Muscle layer of duodenum (tissue), 2 donors: ENCODE results near the gene USP33.
A peak's percentile ranks its signal among the peaks of the same experiment; 100 is the strongest.
"Not testable (repeated sequence)": the region's sequence is repeated elsewhere in the genome, so short reads cannot be mapped to it uniquely, and the experiment has no call there.

ENCODE experiments used
- H3K27ac ChIP-seq: one replicate; pipeline ENCODE4 v1.7.0; 2013; ENCODE audit warnings: mild to moderate bottlenecking, low read length
- H3K27me3 ChIP-seq: one replicate; pipeline ENCODE4 v1.7.0; 2013; ENCODE audit warnings: low read depth, mild to moderate bottlenecking, control low read depth, low read length
- H3K36me3 ChIP-seq, 2 donors: one replicate each; pipeline ENCODE4 v1.7.0; 2013; ENCODE audit warnings: low read length in 2 of 2, control low read depth in 1 of 2, mild to moderate bottlenecking in 1 of 2; ENCODE audit not compliant: insufficient read depth in 2 of 2, control insufficient read depth in 1 of 2
- H3K4me1 ChIP-seq, 2 donors: one replicate each; pipeline ENCODE4 v1.7.0; 2013; ENCODE audit warnings: low read length in 2 of 2, mild to moderate bottlenecking in 2 of 2, control low read depth in 1 of 2, moderate library complexity in 1 of 2; ENCODE audit not compliant: insufficient read depth in 2 of 2, control insufficient read depth in 1 of 2
- H3K4me3 ChIP-seq, 2 donors: one replicate each; pipeline ENCODE4 v1.7.0; 2013; ENCODE audit warnings: low read length in 2 of 2, low read depth in 1 of 2, mild to moderate bottlenecking in 1 of 2
- H3K9me3 ChIP-seq, 2 donors: one replicate each; pipeline ENCODE4 v1.7.0; 2013; ENCODE audit warnings: low read length in 2 of 2, control low read depth in 1 of 2, mild to moderate bottlenecking in 1 of 2; ENCODE audit not compliant: control insufficient read depth in 1 of 2
- donor health status: healthy.

Gene USP33

GRCh38 chr1:77759071-77760028, at the start of gene USP33:
Gene USP33 (minus strand): TSS chr1:77759852. CDS start chr1:77741697, 18,155 bp downstream.
- H3K4me1 ChIP-seq: peaks cover 0 to 19% of the 10 kb centered on the region in 2 donors
- no peaks in the 10 kb centered on the region for H3K27me3 ChIP-seq
- H3K36me3 ChIP-seq: no peaks in the 10 kb centered on the region
- peak within 1 kb of the TSS; percentile 87 to 98 for H3K4me3 ChIP-seq
- H3K27ac ChIP-seq: peak within 1 kb of the TSS; percentile 89
- no peaks in the 10 kb centered on the region for H3K9me3 ChIP-seq

DNA sequence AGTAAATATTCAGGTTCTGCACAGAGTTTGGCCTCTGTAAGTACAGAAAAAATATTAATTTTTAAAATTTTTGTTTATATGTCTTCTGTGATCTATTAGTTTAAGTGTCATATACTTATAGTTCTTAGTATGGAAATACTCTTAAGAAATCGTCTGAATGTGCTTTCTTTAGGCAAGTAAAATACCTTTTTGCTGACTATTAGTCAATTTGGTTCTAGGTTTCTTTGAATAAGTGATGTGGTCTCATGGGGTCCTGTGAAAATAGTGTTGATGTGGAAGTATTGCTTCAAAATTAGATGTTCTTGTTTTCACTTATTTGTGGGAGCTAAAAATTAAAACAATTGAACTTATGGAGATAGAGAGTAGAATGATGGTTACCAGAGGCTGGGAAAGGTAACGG, 43.7 kb upstream of the USP33 start:
- Histone ChIP-seq H3K27me3 (no peaks in the 10 kb centered on the region), H3K4me3 (no peak overlapping the region), H3K36me3 (peaks cover 13 to 19% of the 10 kb centered on the region in 2 donors), H3K27ac (no peak overlapping the region), H3K9me3 (no peaks in the 10 kb centered on the region), H3K4me1 (no peaks in the 10 kb centered on the region)

DNA sequence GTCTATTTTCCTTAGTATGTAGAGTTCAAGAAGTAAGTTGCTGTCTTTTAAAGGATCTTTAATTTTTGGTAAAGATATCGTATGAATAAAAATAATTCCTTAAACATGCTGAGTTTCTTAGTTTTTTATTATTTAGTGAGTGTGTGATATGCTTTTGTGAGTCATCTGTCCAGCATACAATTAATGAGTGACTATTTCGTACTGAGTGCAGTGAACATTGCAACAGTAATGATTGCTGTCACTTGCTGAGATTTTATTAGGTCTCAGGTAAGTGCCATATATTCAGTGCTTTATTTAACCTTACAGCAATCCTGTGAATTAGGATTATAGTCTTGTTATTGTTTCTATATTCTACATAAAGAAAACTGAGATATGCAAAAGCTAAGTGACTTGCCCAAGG, 42.4 kb upstream of the USP33 start:
- H3K4me1 ChIP-seq: no peaks in the 10 kb centered on the region
- no peak overlapping the region for H3K27ac ChIP-seq
- no peak overlapping the region for H3K4me3 ChIP-seq
- H3K27me3 ChIP-seq: no peaks in the 10 kb centered on the region
- peaks cover 6 to 11% of the 10 kb centered on the region in 2 donors for H3K36me3 ChIP-seq
- H3K9me3 ChIP-seq: no peaks in the 10 kb centered on the region

DNA sequence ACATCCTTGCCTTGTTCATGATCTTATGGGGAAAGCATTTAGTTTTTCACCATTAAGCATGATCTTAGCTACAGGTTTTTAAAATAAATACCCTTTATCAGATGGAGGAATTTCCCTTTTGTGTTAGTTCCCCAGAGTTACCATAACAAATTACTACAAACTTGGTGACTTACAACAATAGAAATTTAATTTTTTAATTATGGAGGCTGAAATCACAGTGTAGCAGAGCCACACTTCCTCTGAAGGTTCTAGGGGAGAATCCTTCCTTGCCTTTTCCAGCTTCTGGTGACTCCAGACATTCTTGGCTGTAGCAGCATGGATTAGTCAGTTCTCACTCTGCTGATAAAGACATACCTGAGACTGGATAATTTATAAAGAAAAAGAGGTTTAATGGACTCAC, 38.3 kb upstream of the USP33 start:
- no peaks in the 10 kb centered on the region for H3K9me3 ChIP-seq
- no peak overlapping the region for H3K4me3 ChIP-seq
- no peak overlapping the region for H3K27ac ChIP-seq
- no peaks in the 10 kb centered on the region for H3K4me1 ChIP-seq
- H3K27me3 ChIP-seq: no peaks in the 10 kb centered on the region
- peaks cover 6 to 8% of the 10 kb centered on the region in 2 donors for H3K36me3 ChIP-seq

DNA sequence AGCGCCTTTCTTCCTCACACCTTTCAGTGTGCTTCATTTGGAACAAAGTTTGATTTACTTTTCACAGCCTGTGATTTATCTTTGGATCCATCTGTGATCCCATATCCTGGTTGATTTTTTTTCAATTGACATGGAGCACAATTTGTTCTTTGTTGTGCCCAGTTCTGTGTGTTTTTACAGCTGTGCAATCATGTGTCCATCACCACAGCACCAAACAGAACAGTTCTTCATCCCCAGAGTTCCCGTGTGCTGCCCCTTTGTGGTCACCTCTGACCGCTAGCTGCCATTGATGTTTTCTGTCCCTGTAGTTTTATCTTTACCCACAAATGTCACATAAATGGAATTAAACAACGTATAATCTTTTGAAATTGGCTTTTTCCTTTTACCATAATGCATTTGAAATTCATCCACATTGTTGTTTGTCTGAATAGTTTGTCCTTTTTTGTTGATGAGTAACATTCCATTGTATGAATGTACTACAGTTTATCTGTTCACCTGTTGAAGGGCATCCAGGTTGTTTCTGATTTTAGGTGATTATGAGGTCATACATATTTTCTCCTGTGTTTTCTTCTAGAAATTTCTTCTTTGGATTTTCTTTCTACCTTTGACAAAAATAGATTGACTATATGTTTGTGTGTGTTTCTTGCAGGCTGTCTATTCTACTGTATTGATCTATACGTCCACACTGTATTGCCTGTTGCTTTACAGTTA, 37.2 kb upstream of the USP33 start:
- no peak overlapping the region for H3K4me3 ChIP-seq
- H3K9me3 ChIP-seq: no peaks in the 10 kb centered on the region
- H3K4me1 ChIP-seq: no peaks in the 10 kb centered on the region
- no peaks in the 10 kb centered on the region for H3K27me3 ChIP-seq
- H3K27ac ChIP-seq: no peak overlapping the region
- H3K36me3 ChIP-seq: peaks cover 0 to under 1% of the 10 kb centered on the region in 2 donors

GRCh38 chr1:77794550-77794949, 34.9 kb upstream of the USP33 start:
- H3K4me1 ChIP-seq: no peaks in the 10 kb centered on the region
- no peak overlapping the region for H3K4me3 ChIP-seq
- no peaks in the 10 kb centered on the region for H3K9me3 ChIP-seq
- no peaks in the 10 kb centered on the region for H3K27me3 ChIP-seq
- H3K27ac ChIP-seq: no peak overlapping the region
- no peaks in the 10 kb centered on the region for H3K36me3 ChIP-seq

- not testable (repeated sequence) for H3K4me3 ChIP-seq
- peaks cover 7 to 39% of the 10 kb centered on the region in 2 donors for H3K36me3 ChIP-seq
These were observed 26.6 kb upstream of the USP33 start for GRCh38 chr1:77786093-77786741.

GRCh38 chr1:77783141-77783540, 23.5 kb upstream of the USP33 start:
- no peak overlapping the region for H3K27ac ChIP-seq
- H3K36me3 ChIP-seq: peaks cover 7 to 32% of the 10 kb centered on the region in 2 donors
- no peaks in the 10 kb centered on the region for H3K27me3 ChIP-seq
- H3K4me1 ChIP-seq: peaks cover 0 to 18% of the 10 kb centered on the region in 2 donors
- H3K4me3 ChIP-seq: no peak overlapping the region
- H3K9me3 ChIP-seq: peaks cover 0 to 3% of the 10 kb centered on the region in 2 donors

More at GRCh38 chr1:77786093-77786741, 26.6 kb upstream of the USP33 start:
- H3K27me3 ChIP-seq, H3K27ac ChIP-seq, H3K9me3 ChIP-seq, H3K4me1 ChIP-seq: not testable (repeated sequence)

DNA sequence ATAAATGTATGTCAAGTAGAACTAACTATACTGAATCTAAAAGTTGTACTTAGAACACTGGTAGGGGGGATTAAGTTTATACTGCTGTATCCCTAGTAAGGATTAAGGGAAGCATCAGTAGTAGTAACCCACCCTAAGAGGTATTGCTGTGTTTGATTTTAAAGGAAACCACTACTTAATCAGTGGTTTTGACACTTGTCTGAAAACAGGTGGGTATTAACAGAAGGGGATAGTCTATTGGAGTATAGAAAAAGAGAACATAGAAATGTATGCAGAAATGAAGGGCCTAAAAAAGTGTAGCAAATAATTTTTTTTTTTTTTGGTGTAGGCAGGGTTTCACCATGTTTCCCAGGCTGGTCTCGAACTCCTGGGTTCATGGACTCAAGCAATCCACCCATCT, 22.0 kb upstream of the USP33 start:
- Histone ChIP-seq H3K4me1 (peaks cover 0 to 18% of the 10 kb centered on the region in 2 donors), H3K36me3 (peaks cover 7 to 22% of the 10 kb centered on the region in 2 donors), H3K4me3 (no peak overlapping the region), H3K27ac (no peak overlapping the region), H3K9me3 (peaks cover 0 to 3% of the 10 kb centered on the region in 2 donors), H3K27me3 (no peaks in the 10 kb centered on the region)

GRCh38 chr1:77779529-77780281, 20.1 kb upstream of the USP33 start, which contains the start of gene MIGA1:
Gene MIGA1 (plus strand): TSS chr1:77779649. CDS start chr1:77783253, 3,604 bp downstream.
- Histone ChIP-seq H3K36me3 (peaks cover 5 to 6% of the 10 kb centered on the region in 2 donors), H3K9me3 (no peaks in the 10 kb centered on the region), H3K4me1 (peaks cover 0 to 18% of the 10 kb centered on the region in 2 donors), H3K27ac (peak within 1 kb of the TSS; percentile 10), H3K4me3 (peak within 1 kb of the TSS; percentile 84 to 98), H3K27me3 (no peaks in the 10 kb centered on the region)
